GM19395 (cell line): ENCODE results near the gene PTPN12.
A peak's percentile ranks its signal among the peaks of the same experiment; 100 is the strongest.

Source experiments
- ATAC-seq: cut with Tn5 transposase; IDR thresholded peaks from one replicate; pipeline ENCODE4 v1.9.1; 2021; ENCODE audit warnings: mild to moderate bottlenecking, moderate library complexity; ENCODE audit not compliant: unreplicated experiment

PTPN12 gene

DNA sequence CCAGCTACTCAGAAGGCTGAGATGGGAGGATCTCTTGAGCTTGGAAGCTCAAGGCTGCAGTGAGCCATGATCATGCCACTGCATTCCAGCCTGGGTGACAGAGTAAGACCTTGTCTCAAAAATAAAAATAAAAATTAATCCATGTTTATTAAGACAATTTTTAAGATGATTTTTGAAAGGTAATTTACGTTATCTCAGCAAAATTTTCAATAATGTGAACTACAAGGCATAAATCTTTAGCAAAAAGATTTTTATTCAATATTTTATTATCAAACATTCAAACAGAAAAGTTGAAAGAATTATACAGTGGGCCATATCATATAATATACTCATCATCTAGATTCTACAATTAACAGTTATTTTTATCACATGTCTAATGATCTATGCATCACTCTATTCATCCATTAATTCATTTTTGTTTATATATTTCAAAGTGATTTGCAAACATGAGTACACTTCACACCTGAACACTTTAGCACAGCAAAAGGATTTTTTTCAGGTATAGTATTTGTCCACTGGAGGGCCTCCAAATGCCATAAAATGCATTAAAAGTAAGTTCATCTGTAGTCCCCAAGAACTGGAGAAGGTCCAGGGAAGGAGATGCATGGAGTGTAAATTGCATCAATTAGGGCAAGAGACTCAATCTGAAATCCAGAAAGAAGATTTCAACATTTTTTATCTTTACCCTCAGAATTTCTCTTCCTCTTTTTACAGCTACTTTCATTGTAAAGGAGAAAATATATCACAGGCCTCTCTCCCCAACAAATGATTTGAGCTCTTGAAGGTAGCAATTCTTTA is 120.5 kb downstream of the PTPN12 start:
- no peak for ATAC-seq

DNA sequence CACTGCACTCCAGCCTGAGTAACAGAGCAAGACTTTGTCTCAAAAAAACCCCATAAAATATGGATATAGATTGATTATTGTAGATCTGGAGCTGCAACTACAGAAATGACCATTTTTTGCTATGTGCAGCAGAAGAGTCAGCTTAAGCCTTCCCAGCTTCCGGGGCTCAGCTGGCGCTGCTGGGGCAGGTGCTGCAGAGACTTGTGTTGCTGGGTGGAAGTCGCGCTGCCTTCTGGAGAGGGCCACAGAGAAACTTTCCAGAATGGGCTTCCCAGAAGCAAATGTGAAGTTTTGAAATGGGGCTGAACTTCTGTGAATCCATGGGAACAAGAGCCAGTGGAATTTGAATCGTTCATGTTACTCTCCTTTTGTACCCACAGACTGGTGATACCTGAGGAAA is 121.8 kb downstream of the PTPN12 start:
- no peak for ATAC-seq

GRCh38 chr7:77661816-77662215 is 124.7 kb downstream of the PTPN12 start:
- ATAC-seq = no peak

DNA sequence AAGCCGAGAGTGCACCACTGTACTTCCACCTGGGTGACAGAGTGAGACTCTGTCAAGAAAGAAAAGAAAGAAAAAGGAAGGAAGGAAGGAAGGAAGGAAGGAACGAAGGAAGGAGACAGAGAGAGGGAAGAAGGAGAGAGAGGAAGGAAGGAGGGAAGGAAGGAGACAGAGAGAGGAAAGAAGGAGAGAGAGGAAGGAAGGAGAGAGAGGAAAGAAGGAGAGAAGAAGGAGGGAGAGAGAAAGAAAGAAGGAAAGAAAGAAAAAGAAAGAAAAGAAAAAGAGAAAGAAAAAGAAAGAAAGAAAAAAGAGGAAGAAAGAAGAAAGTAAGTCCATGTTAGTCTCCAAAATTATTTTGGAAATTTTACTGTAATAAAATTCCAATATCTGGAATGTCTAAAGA is 125.8 kb downstream of the PTPN12 start:
- ATAC-seq = no peak

- no peak for ATAC-seq
Measured at GRCh38 chr7:77664715-77665114, 127.6 kb downstream of the PTPN12 start.

DNA sequence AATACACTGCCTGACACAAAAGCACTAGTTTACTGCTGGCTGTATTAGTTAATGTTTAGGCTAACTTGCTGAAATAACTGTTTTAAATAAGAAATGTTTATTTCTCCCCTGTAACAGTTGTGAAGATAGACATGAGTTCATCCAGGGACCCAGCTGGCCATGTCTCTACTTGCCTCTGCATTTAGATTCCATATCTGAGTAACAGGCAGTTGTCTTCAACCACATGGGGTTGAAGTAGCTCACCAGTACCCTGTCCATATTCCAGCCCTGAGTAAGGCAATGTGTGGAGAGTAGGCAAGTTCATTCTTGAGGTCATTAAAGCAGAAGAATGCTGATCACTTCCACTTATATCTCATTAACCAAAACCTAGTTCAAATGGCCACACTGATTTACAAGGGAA is 128.1 kb downstream of the PTPN12 start:
- ATAC-seq = no peak

- ATAC-seq = no peak
Measured at GRCh38 chr7:77667459-77668086, 130.5 kb downstream of the PTPN12 start.

- peak; percentile 67 for ATAC-seq
Measured at GRCh38 chr7:77674878-77675277, 137.8 kb downstream of the PTPN12 start.

DNA sequence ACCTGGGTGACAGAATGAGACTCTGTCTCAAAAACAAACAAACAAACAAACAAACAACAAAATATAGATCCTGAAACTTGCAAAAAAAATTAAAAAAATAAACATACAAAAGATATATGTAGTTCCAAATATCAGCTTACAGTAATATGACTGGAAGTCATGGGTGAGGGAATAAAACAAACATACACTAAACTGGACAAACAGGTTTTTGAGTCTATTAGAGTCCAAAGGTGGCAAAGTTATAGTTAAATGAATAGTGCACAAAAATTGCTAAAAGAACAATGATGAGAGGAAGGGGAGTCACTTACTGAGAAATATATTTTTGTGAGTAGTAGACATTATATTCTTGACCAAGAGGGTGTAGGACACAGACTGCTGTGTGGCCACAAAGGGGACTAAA is 142.5 kb downstream of the PTPN12 start:
- no peak for ATAC-seq

DNA sequence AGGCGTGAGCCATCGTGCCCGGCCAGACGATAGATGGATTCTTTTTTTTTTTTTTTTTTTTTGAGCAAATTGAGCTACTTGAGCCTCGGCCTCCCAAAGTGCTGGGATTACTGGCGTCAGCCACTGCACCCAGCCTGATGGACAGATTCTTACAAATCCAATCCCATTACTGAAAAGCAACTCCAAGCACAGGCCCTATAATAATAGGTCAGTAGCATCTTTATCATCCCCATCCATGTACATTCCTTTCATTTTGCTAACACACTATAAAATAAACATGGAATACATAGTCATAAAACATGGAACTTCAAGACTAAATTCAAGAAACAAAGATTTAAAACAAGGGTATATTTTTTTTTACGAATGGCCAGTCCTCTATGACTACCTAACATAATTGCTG is 143.2 kb downstream of the PTPN12 start:
- ATAC-seq = no peak

GRCh38 chr7:77684030-77684429 is 146.9 kb downstream of the PTPN12 start:
- ATAC-seq = no peak

GRCh38 chr7:77685233-77685632 is 148.1 kb downstream of the PTPN12 start:
- no peak for ATAC-seq

GRCh38 chr7:77687100-77687746 is 150.1 kb downstream of the PTPN12 start:
- no peak for ATAC-seq

- ATAC-seq = peak; percentile 53
Measured at GRCh38 chr7:77687747-77688144, 150.7 kb downstream of the PTPN12 start.
